HEK293T (cell line): Measurements from ENCODE around the gene EFCAB6.

Source experiments
- CTCF ChIA-PET: fragments of 350-600 bp; formaldehyde crosslinking; extraction: SDS; loops from one replicate; lab custom pipeline; 2021; ENCODE audit warnings: antibody characterized with exemption, inconsistent platforms; lab: Yijun Ruan, JAX
- POLR2A ChIA-PET: fragments of 350-600 bp; formaldehyde crosslinking; extraction: SDS; loops from one replicate; lab custom pipeline; 2020; ENCODE audit warnings: antibody characterized with exemption, inconsistent platforms; lab: Yijun Ruan, JAX
- DNase-seq: peaks from one replicate; pipeline ENCODE4 v3.0.0; 2012; ENCODE audit warnings: mixed read lengths; ENCODE audit errors: extremely low spot score
- ARNT ChIP-seq: fragments of 450-650 bp; IDR thresholded peaks from 2 replicates; pipeline ENCODE4 v1.6.1; 2017; ENCODE audit warnings: mild to moderate bottlenecking
- BHLHE40 ChIP-seq: fragments of 450-650 bp; IDR thresholded peaks from 2 replicates; pipeline ENCODE4 v1.6.1; 2016; ENCODE audit warnings: mild to moderate bottlenecking, moderate library complexity, borderline replicate concordance
- CTBP1 ChIP-seq: fragments of 450-650 bp; IDR thresholded peaks from 2 replicates; pipeline ENCODE4 v1.6.1; 2016; ENCODE audit warnings: borderline replicate concordance
- ELF4 ChIP-seq: fragments of 450-650 bp; IDR thresholded peaks from 2 replicates; pipeline ENCODE4 v1.6.1; 2017; ENCODE audit warnings: antibody characterized with exemption
- FOXA1 ChIP-seq: fragments of 450-650 bp; IDR thresholded peaks from 2 replicates; pipeline ENCODE4 v1.6.1; 2016; ENCODE audit warnings: mild to moderate bottlenecking
- FOXK2 ChIP-seq: fragments of 450-650 bp; IDR thresholded peaks from 2 replicates; pipeline ENCODE4 v1.6.1; 2016; ENCODE audit warnings: mild to moderate bottlenecking
- FOXM1 ChIP-seq: fragments of 450-650 bp; IDR thresholded peaks from 2 replicates; pipeline ENCODE4 v1.6.1; 2017; ENCODE audit warnings: mild to moderate bottlenecking, borderline replicate concordance
- HDGF ChIP-seq: fragments of 450-650 bp; IDR thresholded peaks from 2 replicates; pipeline ENCODE4 v1.6.1; 2017; ENCODE audit warnings: antibody characterized with exemption, borderline replicate concordance
- L3MBTL2 ChIP-seq: fragments of 450-650 bp; conservative IDR thresholded peaks from 2 replicates; pipeline ENCODE4 v1.6.1; 2016; ENCODE audit warnings: mild to moderate bottlenecking
- LEF1 ChIP-seq: fragments of 450-650 bp; IDR thresholded peaks from 2 replicates; pipeline ENCODE4 v1.6.1; 2017; ENCODE audit warnings: mild to moderate bottlenecking, borderline replicate concordance
- NFRKB ChIP-seq: fragments of 450-650 bp; IDR thresholded peaks from 2 replicates; pipeline ENCODE4 v1.6.1; 2016; ENCODE audit warnings: mild to moderate bottlenecking, moderate library complexity
- PKNOX1 ChIP-seq: fragments of 450-650 bp; IDR thresholded peaks from 2 replicates; pipeline ENCODE4 v1.6.1; 2016
- SP1 ChIP-seq: fragments of 450-650 bp; IDR thresholded peaks from 2 replicates; pipeline ENCODE4 v1.6.1; 2017
- SUZ12 ChIP-seq: fragments of 450-650 bp; IDR thresholded peaks from 2 replicates; pipeline ENCODE4 v1.6.1; 2016; ENCODE audit warnings: mild to moderate bottlenecking
- TARDBP ChIP-seq: fragments of 450-650 bp; IDR thresholded peaks from 2 replicates; pipeline ENCODE4 v1.6.1; 2016
- ZNF384 ChIP-seq: fragments of 450-650 bp; IDR thresholded peaks from 2 replicates; pipeline ENCODE4 v1.6.1; 2016

The EFCAB6 gene

GRCh38 chr22:43637275-43638260 is 174.5 kb downstream of the EFCAB6 start:
- ChIA-PET POLR2A (no interaction called here), CTCF (no interaction called here)
- no peak for DNase-seq
- TF ChIP-seq SP1 (no peak), BHLHE40 (no peak), HDGF (no peak), ELF4 (no peak), FOXK2 (no peak), PKNOX1 (no peak), FOXM1 (no peak), ARNT (no peak), L3MBTL2 (no peak), CTBP1 (no peak), LEF1 (no peak), SUZ12 (no peak), FOXA1 (no peak), ZNF384 (no peak), TARDBP (no peak), NFRKB (no peak)

- ChIA-PET CTCF (no interaction called here), POLR2A (no interaction called here)
- no peak for TF ChIP-seq HDGF
- no peak for TF ChIP-seq L3MBTL2
- no peak for TF ChIP-seq ZNF384
- no peak for TF ChIP-seq ELF4
- TF ChIP-seq TARDBP = no peak
- TF ChIP-seq SP1 = no peak
- TF ChIP-seq CTBP1 = no peak
- TF ChIP-seq FOXA1 = no peak
- TF ChIP-seq BHLHE40 = no peak
- TF ChIP-seq SUZ12 = no peak
- no peak for TF ChIP-seq LEF1
- DNase-seq = no peak
These were observed 176.0 kb downstream of the EFCAB6 start for GRCh38 chr22:43636086-43636485.

DNA sequence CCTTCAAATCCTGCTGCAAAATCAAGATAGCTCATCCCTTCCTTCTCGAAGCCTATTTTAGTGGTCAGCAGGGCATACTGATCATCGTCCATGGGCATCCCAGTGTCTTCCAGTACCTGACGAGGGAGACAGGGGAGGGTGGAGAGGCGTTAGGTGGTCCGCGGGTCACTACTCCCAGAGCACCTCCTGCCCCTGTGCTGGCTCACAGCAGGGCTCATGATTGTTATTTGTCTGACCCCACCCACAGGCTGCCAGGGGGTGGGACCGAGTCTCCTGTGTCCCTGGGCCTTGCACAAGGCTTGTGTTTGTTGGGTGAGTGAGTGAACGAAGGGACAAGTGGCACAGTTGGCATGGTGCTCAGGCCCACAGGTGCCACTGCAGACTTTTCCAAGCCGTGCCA is 177.0 kb downstream of the EFCAB6 start:
- POLR2A ChIA-PET = no interaction called here
- TF ChIP-seq CTBP1 (no peak), HDGF (no peak), FOXM1 (no peak), LEF1 (no peak), SUZ12 (no peak)
- CTCF ChIA-PET = no interaction called here
- DNase-seq = no peak

- DNase-seq = no peak
- TF ChIP-seq FOXM1 (no peak), TARDBP (no peak), SP1 (no peak), BHLHE40 (no peak), CTBP1 (no peak), FOXA1 (no peak), LEF1 (no peak), PKNOX1 (no peak), SUZ12 (no peak)
- ChIA-PET POLR2A (no interaction called here), CTCF (no interaction called here)
These were observed 177.8 kb downstream of the EFCAB6 start for GRCh38 chr22:43634316-43634715.

DNA sequence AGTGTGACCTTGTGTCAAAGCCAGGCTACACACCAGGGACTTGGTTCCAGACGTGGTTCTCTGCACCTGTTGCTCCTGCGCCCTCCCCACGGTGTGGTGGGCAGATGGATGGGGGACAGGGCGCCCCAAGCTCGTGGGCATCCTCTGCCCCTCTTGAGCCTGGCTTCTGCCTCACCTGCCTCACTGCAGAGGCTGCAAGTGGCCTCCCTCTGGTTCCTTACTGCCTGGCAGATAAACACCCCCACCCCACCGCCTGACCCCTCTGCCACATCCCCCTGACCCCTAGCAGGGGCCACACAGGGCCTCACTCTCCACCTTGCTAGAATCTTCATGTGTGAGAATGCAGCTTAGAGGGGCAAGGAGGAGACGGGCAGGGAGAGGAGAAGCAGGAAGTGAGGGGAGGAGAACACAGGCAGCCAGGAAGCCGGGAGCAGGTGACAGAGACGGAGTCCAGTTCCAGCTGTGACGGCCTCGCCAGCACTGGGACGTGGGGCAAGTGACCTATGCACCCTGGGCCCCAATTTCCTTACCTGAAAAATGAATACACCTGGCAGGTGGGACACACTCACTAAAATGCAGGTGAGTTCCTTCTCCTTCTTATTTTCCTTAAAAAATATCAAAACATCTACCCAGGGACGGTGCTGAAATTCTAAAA is 178.3 kb downstream of the EFCAB6 start:
- TF ChIP-seq FOXM1 (no peak), FOXA1 (no peak), SUZ12 (no peak), FOXK2 (no peak), L3MBTL2 (no peak), NFRKB (no peak), PKNOX1 (no peak), ARNT (no peak), LEF1 (no peak), CTBP1 (no peak), BHLHE40 (no peak), ZNF384 (no peak), HDGF (no peak), ELF4 (no peak), TARDBP (no peak), SP1 (no peak)
- no peak for DNase-seq
- ChIA-PET CTCF (interaction anchor here (0.8 kb wide), 1 partner anchor 41 kb away, joined by 3 read pairs; no protein-coding TSS in a partner anchor), POLR2A (no interaction called here)

- TF ChIP-seq BHLHE40 (no peak), ZNF384 (no peak), ARNT (no peak), SUZ12 (no peak), TARDBP (no peak), FOXK2 (no peak), FOXA1 (no peak), ELF4 (no peak), FOXM1 (no peak), CTBP1 (no peak), SP1 (no peak), NFRKB (no peak), PKNOX1 (no peak), L3MBTL2 (no peak), HDGF (no peak), LEF1 (no peak)
- ChIA-PET POLR2A (no interaction called here), CTCF (no interaction called here)
- no peak for DNase-seq
These were observed 180.3 kb downstream of the EFCAB6 start for GRCh38 chr22:43631846-43632245.
